H1 (cell line): ENCODE data around the gene THRB. TPM values are rescaled to one million over a fixed set of nuclear protein-coding genes. Genes with fewer than 3 reads are reported as not detected.
A peak's percentile ranks its signal among the peaks of the same experiment; 100 is the strongest.

Experiments
- SUZ12 ChIP-seq: fragments of 200-600 bp; sonication (generic); IDR thresholded peaks from 2 replicates; pipeline ENCODE4 v1.6.1; 2012; ENCODE audit warnings: mild to moderate bottlenecking, inconsistent platforms, low read length, moderate library complexity, mixed read lengths
- polyA plus RNA-seq, 7 experiments: library from polyadenylated mRNA; depleted of rRNA in 3 of 7; stranded (reverse) in 5 of 7; unstranded in 2 of 7; fragments of >200 nt in 5 of 7; fragments of 200-250 nt in 2 of 7; gene quantifications; 1 replicate in 5 of 7; 2 replicates in 1 of 7; 4 replicates in 1 of 7; pipeline versions ENCODE4 v1.2.1 to v1.2.3, GENCODE V29; 2011 to 2013; ENCODE audit warnings: missing spikeins in 2 of 7, mixed read lengths in 2 of 7
- total RNA-seq: library from RNA; stranded (reverse); fragmentation: NEBNext Ultra II Directional; extraction: Animal tissue kit (Norgen Biotek cat#: 25700); gene quantifications from 2 replicates; pipeline ENCODE4 v1.2.1, GENCODE V29; 2021

THRB gene
- total and polyA plus RNA-seq, 2 of the 8 experiments (the other 6 are each of a cell fraction or from before 2014, with no cell fraction given) = 0.98 to 3.9 TPM

- peak; percentile 50 for TF ChIP-seq SUZ12
These were observed 668 bp downstream of the THRB start (continued) for GRCh38 chr3:24493746-24494617.
